DMS 273 (cell line): ENCODE measurements around the gene F8.
"Not testable (repeated sequence)": the region's sequence is repeated elsewhere in the genome, so short reads cannot be mapped to it uniquely, and the experiment has no call there.

Experiments used
- DNase-seq: peaks from one replicate; lab custom pipeline; 2025; ENCODE audit not compliant: unreplicated experiment; lab: John Stamatoyannopoulos, UW

The F8 gene

DNA sequence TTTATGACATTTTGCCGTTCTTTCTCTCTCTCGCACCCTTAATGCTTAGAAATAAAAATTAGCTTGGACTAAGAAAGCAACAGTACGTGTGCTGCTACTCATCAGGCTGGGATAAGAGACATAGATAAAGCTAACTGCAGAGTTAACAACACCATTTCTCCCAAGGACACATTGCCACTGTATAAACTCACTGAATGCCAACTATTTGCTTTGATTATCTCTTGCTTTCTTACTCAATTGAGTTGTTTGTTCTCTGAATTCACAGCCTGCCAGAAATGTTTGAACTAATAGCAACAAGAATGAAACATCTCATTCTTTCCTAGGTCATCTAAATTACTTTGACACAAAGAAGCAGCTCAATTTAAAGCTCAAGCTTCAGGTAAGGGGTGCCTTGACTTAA is 34.6 kb downstream of the F8 start:
- no peak for DNase-seq

DNA sequence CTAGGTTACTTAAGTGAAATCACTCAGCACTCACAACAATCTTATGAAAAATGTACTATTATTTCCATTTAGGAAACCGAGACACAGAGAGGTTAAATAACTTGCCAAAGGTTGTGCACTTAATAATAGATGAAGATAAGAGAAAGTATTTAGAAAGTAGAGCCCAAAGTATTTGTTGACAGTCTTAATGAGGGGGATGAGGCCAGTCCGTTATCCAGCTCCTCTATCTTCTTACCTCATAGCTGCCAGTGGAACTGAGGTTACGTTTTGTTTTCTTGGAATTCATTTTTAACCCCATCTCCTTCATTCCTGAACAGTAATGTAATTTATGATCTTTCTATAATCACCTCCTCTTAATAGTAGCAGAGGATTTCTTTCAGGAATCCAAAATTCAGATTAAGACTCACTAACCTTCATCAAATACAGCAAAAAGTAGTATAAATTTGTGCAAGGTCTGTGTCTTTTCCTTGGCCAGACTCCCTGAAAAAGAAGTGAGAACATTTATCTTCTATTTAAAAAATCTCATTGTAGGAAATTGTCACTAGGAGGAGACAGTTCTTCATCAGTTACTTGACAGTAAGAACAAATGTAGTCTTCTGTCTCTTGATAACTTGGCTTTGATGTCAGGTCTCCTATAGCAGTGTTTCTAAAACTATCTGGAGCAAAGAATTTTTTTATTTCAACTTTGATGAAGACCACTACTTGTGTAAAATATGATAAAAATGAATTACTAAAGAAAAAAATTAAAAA is 35.5 kb downstream of the F8 start:
- DNase-seq = peak; percentile 15

DNA sequence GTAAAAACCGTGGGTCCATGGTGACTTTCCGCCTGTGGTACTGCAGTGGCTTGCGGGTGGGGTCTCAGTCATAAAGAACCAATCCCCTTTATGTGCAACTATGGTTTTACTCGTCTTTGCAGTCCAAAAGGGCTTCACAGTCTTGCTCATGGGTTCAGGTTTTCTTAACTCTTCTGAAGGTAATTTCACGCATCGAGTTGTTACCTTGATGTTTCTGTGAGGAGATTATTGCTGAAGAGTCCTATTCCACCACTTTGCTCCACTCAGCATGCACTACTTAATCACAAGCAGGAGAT is 41.5 kb downstream of the F8 start:
- DNase-seq = no peak

DNA sequence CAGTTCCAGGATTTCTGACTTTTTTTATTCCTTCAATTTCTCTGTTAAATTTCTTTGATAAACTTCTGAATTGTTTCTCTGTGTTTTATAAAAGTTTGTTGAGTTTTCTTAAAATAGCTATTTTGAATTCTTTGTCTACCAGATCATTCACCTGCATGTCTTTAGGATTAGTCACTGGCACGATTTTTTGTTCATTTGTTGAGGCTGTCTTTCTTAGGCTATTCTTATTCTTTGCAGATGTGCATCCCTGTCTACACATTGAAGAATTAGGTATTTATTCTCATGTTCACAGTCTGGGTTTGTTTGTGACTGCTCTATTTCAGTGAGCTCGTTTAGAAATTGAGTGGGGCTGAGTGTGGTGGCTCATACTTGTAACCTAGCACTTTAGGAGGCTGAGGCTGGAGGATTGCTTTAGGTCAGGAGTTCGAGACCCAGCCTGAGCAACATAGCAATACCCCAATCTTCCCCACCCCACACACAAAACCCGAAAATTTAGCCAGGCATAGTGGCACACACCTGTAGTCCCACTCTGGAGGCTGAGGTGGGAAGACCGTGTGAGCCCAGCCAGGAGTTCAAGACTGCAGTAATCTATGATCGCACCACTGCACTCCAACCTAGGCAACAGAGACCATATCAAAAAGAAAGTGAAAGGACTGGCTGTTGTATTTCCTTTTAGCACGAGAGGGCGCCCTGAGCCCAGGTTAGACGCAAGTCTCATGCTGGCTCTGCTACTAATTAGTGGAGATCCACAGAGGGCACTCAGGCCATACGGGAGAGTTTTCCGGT is 42.0 kb downstream of the F8 start:
- DNase-seq = peak; percentile 90

DNA sequence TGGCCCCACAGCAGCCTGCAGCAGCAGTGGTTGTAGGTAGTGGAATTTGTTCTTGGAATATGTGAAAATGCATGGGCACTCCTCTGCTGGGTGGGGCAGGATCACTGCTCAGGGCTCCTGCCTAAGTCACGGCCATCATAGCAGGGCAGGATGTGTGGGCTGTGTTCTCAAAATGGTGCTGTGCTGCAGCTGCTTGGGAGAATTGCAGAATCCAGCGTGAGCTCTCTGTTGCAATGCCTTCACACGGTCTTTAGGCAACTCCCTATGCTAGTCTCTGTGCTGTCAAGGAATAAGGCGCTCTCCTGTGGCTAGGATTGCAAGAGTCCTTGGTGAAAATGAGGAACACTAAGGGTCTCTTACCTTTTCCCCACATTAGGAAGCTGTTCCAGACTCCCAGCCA is 42.9 kb downstream of the F8 start:
- no peak for DNase-seq

DNA sequence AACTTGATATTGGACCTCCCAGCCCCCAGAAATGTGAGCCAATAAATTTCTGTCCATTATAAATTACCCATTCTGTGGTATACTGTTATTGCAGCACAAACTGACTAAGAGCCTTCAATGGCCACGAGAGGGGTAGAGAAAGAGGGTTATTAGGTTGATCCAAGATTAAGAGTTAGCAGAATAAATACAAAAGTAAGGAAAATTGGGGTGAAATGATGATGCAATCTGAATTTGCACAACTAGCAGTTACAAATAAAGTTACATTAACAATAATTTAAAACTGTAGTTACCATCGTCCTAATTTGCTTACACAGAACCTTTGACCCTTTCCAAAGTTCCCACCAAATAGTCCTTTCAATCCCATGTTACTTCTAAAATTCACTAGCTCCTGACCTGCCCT is 54.2 kb downstream of the F8 start:
- DNase-seq = no peak

DNA sequence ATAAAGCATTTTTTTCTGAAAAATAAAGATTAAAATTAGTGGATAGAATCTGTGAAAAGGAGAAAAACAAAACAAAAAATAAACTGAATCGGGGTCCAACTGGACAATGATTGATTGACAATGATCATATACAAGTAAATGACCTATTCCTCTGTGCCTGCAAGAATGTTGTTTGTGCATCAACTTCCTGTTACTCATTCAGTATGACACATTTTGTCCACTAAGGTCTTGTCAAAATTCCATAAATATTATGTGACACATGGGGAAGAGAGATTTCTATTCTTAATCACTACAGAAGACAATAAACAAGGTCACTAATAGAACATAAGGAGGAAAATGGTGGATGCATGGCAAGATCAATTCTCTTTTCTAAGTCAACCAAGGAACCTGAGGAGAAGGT is 54.9 kb downstream of the F8 start:
- no peak for DNase-seq

DNA sequence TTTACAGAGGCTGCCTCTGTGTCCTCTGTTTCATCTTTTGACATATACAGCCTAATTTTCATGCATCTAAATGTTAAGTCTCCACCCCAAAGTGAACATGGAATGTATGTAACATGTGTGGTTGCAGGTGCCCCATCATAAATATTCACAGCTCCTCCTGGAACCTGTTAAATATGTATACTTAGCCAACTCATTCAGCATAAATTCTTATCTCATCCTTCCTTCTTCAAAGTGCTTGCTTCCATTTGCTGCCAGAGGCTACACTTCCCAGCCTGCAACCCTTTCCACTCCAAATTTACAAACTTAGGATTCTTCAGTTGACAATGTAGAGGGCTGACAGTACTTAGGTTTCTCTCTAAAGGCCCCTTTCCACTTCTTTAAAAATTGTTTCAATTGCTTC is 60.6 kb downstream of the F8 start:
- no peak for DNase-seq

DNA sequence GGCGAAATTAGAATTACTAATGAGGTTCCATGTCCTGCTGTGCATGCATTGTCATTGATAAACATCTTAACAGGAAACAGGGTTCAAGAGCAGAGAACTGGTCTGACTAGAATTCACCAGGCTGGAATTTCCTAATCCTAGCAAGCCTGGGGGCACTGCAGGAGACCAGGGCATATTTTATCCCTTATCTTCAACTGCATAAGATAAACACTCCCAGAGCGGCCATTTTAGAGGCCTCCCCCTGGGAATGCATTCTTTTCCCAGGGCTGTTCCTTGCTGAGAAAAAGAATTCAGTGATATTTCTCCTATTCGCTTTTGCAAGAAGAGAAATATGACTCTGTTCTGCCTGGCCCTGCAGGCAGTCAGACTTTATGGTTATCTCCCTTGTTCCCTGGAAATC is 66.7 kb downstream of the F8 start:
- DNase-seq = not testable (repeated sequence)

DNA sequence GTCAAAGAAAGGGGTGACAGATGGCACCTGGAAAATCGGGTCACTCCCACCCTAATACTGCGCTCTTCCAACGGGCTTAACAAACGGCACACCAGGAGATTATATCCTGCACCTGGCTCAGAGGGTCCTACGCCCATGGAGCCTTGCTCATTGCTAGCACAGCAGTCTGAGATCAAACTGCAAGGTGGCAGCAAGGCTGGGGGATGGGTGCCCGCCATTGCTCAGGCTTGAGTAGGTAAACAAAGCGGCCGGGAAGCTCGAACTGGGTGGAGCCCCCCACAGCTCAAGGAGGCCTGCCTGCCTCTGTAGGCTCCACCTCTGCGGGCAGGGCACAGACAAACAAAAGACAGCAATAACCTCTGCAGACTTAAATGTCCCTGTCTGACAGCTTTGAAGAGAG is 83.3 kb downstream of the F8 start:
- DNase-seq = not testable (repeated sequence)

DNA sequence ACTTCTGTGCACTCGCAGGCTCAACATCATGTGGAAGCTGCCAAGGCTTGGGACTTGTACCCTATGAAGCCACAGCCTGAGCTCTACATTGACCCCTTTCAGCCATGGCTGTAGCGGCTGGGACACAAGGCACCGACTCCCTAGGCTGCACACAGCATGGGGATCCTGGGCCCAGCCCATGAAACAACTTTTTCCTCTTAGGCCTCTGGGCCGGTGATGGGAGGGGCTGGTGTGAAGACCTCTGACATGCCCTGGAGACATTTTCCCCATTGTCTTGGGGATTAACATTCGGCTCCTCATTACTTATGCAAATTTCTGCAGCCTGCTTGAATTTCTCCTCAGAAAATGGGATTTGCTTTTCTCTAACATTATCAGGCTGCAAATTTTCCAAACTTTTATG is 97.8 kb downstream of the F8 start:
- not testable (repeated sequence) for DNase-seq

DNA sequence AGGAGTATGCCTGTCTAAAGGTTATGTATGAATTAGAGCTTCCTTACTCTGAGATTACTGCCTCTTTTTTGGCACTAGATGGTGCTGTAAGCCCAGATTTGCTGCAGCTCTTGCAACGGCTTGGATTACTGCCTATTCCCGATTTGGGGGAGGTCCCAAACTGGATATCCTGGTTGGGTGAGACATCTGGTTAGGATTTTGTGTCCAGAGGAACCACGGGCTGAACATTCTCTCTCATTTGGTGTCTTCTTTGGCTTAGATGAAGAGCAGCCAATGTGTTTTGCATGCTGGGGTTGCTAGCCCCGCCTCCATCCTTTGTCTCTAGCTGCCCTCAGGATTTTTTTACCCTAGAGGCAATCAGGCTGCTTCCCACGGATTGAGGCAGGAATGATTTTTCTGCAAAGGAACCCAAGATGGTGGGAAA is 104.5 kb downstream of the F8 start:
- DNase-seq = peak; percentile 95

DNA sequence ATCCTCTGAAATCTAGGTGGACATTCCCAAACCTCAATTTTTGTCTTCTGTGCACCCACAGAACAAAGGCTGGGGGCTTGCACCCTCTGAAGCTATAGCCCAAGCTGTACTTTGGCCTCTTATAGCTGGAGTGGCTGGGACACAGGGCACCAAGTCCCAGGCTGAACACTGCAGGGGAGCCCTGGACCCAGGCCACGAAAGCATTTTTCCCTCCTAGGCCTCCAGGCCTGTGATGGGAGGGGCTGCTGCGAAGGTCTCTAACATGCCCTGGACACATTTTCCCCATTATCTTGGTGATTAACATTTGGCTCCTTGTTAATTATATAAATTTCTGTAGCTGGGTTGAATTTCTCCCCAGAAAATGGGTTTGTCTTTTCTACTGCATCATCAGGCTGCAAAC is 108.5 kb downstream of the F8 start:
- DNase-seq = no peak

DNA sequence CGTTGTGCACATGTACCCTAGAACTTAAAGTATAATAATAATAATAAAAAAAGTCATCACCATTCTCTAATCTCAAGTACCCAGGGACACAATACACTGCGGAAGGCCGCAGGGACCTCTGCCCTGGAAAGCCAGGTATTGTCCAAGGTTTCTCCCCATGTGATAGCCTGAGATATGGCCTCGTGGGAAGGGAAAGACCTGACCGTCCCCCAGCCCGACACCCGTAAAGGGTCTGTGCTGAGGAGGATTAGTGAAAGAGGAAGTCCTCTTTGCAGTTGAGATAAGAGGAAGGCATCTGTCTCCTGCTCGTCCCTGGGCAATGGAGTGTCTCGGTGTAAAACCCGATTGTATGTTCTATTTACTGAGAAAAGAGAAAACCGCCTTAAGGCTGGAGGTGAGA is 112.0 kb downstream of the F8 start:
- DNase-seq = not testable (repeated sequence)

DNA sequence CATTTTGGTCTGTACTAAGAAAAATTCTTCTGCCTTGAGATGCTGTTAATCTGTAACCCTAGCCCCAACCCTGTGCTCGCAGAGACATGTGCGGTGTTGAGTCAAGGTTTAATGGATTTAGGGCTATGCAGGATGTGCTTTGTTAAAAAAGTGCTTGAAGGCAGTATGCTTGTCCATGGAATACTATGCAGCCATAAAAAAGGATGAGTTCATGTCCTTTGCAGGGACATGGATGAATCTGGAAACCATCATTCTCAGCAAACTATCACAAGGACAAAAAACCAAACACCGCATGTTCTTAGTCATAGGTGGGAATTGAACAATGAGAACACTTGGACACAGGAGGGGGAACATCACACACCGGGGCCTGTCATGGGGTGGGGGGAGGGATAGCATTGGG is 112.5 kb downstream of the F8 start:
- DNase-seq = not testable (repeated sequence)

DNA sequence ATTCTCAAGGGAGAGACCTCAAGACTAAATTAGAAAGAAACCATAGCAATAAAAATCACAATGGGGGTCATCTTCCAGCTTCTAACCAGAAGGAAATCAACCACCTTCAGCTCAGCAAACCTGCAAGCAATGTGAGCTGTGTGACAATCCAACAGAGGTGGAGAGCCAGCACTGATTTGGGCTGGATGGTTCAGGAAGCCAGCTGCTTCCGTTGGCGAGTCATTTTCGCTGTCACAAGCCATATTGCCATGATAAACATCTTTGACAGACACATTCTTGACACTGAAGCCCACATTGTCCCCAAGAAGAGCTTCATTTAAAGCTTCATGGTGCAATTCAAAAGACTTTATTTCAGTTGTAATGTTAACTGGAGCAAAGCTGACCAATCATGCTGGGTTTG is 113.7 kb downstream of the F8 start:
- no peak for DNase-seq

DNA sequence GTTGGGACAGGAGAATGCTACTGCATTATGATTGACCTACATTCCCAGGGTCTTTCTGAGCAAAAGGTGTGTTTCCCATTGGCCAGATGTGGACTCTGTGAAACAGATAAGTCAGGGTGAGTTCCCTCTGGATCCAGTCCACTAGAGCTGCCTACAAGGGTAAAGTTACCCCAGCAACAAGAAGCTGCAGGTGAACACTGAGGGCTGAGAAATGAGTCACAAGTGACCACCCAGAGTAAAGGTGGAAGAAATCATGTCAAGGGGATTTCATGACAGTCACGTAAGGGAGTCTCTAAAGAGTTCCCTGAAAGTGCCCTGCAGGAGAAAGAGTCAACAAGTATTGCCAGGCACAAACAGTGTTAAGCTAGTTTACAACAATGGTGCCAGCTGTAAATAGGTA is 120.1 kb downstream of the F8 start:
- no peak for DNase-seq

DNA sequence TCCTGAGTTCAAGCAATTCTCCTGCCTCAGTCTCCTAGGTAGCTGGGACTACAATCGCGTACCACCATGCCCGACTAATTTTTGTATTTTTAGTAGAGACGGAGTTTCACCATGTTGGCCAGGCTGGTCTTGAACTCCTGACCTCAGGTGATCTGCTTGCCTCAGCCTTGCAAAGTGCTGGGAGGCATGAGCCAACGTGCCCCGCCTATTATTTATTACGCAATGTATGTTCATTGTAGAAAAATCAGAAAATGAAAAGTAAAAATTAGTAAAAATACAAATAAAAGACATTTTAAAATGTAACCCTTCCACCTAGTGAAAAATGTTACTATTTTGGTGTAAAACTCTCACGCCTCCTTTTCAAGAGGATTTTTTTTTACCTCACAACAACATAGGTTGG is 122.2 kb downstream of the F8 start:
- no peak for DNase-seq

DNA sequence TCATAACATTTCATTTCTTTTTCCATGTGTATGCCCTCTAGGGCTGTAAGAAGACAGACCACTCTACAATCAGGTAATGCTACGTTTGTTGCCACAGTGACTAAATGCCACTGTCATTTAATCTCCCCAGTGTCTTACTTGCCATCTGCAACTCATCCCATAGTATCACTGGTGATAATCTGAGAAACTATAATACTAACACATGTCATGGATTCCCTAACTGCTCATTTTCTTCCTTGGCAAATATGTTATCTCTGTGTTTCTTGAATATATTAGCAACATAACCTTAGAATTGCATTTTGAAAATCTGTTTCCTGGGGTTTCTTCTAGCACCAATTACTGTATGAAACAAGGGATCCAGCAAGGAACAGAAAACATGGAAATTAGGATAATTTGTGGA is 130.2 kb downstream of the F8 start:
- DNase-seq = no peak

DNA sequence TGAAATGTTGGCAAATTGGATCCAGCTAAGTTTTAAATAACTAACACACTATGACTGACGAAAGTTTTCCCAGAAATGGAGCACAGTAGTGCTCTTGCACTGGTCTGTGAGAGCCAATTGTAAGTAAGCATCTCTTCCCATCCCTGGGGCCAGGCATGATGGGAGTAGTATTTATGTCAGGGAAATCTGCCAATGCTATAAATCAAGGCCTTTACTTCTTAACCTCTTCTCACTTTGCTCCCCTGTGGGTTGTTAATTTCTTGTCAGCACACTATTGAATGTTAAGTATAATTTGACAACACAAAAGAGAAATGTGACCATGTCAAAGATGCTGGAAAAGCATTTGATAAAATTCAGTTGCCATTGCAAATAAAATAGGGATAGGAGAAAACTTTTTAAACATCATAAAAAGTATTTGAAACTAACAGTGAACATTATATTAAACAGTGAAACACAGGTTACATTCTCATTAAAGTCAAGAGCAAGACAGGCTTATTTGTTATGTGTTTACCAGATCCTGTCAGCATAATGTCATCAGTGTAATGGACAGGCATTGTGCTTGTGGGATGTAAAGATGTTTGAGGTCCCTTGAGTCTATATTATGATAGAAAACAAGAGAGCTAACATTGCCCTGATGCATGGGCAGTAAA is 131.4 kb downstream of the F8 start:
- peak; percentile 66 for DNase-seq

DNA sequence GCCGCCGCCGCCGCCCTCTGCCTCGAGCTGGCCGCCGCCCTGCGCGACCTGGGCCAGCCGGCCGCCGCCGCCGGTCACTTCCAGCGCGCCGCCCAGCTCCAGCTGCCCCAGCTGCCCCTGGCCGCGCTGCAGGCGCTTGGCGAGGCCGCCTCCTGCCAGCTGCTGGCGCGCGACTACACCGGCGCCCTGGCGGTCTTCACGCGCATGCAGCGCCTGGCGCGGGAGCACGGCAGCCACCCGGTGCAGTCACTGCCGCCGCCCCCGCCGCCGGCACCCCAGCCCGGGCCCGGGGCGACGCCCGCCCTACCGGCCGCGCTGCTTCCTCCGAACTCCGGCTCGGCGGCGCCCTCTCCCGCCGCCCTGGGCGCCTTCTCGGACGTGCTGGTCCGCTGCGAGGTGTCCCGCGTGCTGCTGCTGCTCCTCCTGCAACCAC is 135.7 kb downstream of the F8 start:
- DNase-seq = not testable (repeated sequence)

DNA sequence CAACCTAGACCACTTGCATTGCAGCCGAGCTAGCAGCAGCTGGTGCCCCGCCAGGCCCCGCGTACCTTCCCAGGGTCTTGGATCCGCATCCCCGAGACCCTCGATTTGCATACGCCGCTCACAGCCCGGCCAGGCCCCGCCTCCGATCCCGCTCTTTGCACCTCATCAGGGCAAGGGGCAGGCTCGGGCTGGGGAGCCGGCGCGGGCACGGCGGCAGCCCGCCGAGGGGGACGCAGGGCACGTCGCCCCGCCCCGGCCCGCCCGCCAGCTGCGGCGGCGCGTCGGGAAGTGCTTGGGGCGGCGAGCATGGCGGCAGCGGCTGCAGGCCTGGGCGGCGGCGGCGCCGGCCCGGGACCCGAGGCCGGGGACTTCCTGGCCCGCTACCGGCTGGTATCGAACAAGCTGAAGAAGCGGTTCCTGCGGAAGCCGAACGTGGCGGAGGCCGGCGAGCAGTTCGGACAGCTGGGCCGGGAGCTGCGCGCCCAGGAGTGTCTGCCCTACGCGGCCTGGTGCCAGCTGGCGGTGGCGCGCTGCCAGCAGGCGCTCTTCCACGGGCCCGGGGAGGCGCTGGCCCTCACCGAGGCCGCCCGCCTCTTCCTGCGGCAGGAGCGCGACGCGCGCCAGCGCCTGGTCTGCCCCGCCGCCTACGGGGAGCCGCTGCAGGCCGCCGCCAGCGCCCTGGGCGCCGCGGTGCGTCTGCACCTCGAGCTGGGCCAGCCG is 136.3 kb downstream of the F8 start, which contains the start of gene F8A1:
F8A1 (plus strand) TSS at position 287 of the 720 bp plus-strand sequence; CDS start at position 307, 20 bp downstream.
- DNase-seq = not testable (repeated sequence)
